HEK293T (cell line): ENCODE measurements around the gene SNAP25.

Source experiments
- CTCF ChIA-PET: fragments of 350-600 bp; formaldehyde crosslinking; extraction: SDS; loops from one replicate; lab custom pipeline; 2021; ENCODE audit warnings: antibody characterized with exemption, inconsistent platforms; lab: Yijun Ruan, JAX
- POLR2A ChIA-PET: fragments of 350-600 bp; formaldehyde crosslinking; extraction: SDS; loops from one replicate; lab custom pipeline; 2020; ENCODE audit warnings: antibody characterized with exemption, inconsistent platforms; lab: Yijun Ruan, JAX
- DNase-seq: peaks from one replicate; pipeline ENCODE4 v3.0.0; 2012; ENCODE audit warnings: mixed read lengths; ENCODE audit errors: extremely low spot score
- ARNT ChIP-seq: fragments of 450-650 bp; IDR thresholded peaks from 2 replicates; pipeline ENCODE4 v1.6.1; 2017; ENCODE audit warnings: mild to moderate bottlenecking
- BHLHE40 ChIP-seq: fragments of 450-650 bp; IDR thresholded peaks from 2 replicates; pipeline ENCODE4 v1.6.1; 2016; ENCODE audit warnings: mild to moderate bottlenecking, moderate library complexity, borderline replicate concordance
- CTBP1 ChIP-seq: fragments of 450-650 bp; IDR thresholded peaks from 2 replicates; pipeline ENCODE4 v1.6.1; 2016; ENCODE audit warnings: borderline replicate concordance
- ELF4 ChIP-seq: fragments of 450-650 bp; IDR thresholded peaks from 2 replicates; pipeline ENCODE4 v1.6.1; 2017; ENCODE audit warnings: antibody characterized with exemption
- FOXA1 ChIP-seq: fragments of 450-650 bp; IDR thresholded peaks from 2 replicates; pipeline ENCODE4 v1.6.1; 2016; ENCODE audit warnings: mild to moderate bottlenecking
- FOXK2 ChIP-seq: fragments of 450-650 bp; IDR thresholded peaks from 2 replicates; pipeline ENCODE4 v1.6.1; 2016; ENCODE audit warnings: mild to moderate bottlenecking
- FOXM1 ChIP-seq: fragments of 450-650 bp; IDR thresholded peaks from 2 replicates; pipeline ENCODE4 v1.6.1; 2017; ENCODE audit warnings: mild to moderate bottlenecking, borderline replicate concordance
- HDGF ChIP-seq: fragments of 450-650 bp; IDR thresholded peaks from 2 replicates; pipeline ENCODE4 v1.6.1; 2017; ENCODE audit warnings: antibody characterized with exemption, borderline replicate concordance
- L3MBTL2 ChIP-seq: fragments of 450-650 bp; conservative IDR thresholded peaks from 2 replicates; pipeline ENCODE4 v1.6.1; 2016; ENCODE audit warnings: mild to moderate bottlenecking
- LEF1 ChIP-seq: fragments of 450-650 bp; IDR thresholded peaks from 2 replicates; pipeline ENCODE4 v1.6.1; 2017; ENCODE audit warnings: mild to moderate bottlenecking, borderline replicate concordance
- NFRKB ChIP-seq: fragments of 450-650 bp; IDR thresholded peaks from 2 replicates; pipeline ENCODE4 v1.6.1; 2016; ENCODE audit warnings: mild to moderate bottlenecking, moderate library complexity
- SP1 ChIP-seq: fragments of 450-650 bp; IDR thresholded peaks from 2 replicates; pipeline ENCODE4 v1.6.1; 2017
- SUZ12 ChIP-seq: fragments of 450-650 bp; IDR thresholded peaks from 2 replicates; pipeline ENCODE4 v1.6.1; 2016; ENCODE audit warnings: mild to moderate bottlenecking
- TARDBP ChIP-seq: fragments of 450-650 bp; IDR thresholded peaks from 2 replicates; pipeline ENCODE4 v1.6.1; 2016
- ZNF384 ChIP-seq: fragments of 450-650 bp; IDR thresholded peaks from 2 replicates; pipeline ENCODE4 v1.6.1; 2016
- TF ChIP-seq, protein P1 (sequence below): fragments of 450-650 bp; IDR thresholded peaks from 2 replicates; pipeline ENCODE4 v1.6.1; 2016

Gene SNAP25

DNA sequence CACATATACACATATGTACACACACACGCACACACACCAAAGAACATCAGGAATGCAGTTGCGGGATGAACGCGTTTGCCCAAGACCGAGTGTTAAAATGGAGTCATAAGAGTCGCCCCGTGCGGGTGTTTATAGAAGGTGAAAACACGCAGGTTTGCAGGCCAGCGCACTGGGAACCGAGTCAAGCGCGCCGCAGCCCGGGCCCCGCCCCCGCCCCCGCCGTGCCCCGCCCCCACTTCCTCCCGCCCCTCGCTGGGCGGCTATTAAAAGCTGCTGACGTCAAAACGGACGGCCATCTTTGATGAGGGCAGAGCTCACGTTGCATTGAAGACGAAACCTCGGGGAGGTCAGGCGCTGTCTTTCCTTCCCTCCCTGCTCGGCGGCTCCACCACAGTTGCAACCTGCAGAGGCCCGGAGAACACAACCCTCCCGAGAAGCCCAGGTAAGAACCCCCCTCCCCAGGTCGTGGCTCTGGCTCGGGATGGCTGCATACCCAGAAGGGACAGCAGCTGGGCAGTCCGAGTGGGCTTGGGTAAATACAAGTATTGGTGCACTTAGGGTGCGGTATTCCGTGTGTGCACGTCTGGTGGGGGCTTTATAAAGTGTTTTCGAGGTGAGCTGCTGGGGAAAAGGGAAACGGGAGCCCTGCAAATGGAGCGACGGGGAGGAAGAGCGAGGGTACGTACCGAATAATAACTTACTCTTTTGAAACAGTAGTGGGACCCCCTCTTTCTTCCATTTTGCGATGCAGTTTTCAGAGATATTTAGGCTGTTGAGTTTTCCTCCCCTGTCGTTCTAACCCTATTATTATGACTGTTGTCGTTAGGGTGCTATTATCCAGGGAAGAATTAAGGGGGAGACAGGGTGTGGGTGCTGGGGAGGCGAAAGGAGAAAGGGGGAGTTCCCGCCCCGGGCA is at the start of gene SNAP25:
Gene SNAP25, plus strand, starts transcription at position 295 of the 916 bp plus-strand sequence. CDS start 56,662 bp downstream, outside the sequence.
- POLR2A ChIA-PET = interaction anchor here (2.9 kb wide), 1 partner anchor 216 kb away, joined by 11 read pairs; the partner anchor contains the start of genes MKKS and SLX4IP
- CTCF ChIA-PET = interaction anchor here (0.6 to 1.0 kb wide), 2 partner anchors 139 to 240 kb away, joined by 3 read pairs; no protein-coding TSS in a partner anchor
- peak; percentile 66 for DNase-seq

DNA sequence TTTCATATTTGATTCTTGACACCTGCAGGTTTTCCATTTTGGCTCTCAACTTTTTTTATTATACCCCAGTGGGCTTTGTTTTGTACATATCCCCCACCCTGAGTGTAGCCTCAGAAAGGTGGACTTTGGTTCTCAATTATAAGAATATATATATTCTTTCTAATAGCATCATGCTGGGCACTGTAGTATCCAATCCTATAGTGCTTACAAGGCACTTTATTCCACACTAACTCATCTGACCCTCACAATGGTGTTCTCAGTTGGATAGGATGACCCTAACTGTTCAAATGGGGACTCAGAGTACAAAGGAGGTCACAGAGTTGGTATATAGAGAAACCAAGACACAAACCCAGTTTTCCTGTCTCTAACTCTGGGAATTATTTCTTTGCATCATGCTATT is 48.9 kb upstream of the SNAP25 start:
- TF ChIP-seq FOXM1 (no peak), L3MBTL2 (no peak), SUZ12 (no peak), FOXA1 (no peak), ARNT (no peak), LEF1 (no peak), CTBP1 (no peak), NFRKB (no peak), SP1 (no peak), HDGF (no peak), FOXK2 (no peak), TARDBP (no peak), ELF4 (no peak), ZNF384 (no peak), BHLHE40 (no peak)
- TF ChIP-seq, protein P1, sequence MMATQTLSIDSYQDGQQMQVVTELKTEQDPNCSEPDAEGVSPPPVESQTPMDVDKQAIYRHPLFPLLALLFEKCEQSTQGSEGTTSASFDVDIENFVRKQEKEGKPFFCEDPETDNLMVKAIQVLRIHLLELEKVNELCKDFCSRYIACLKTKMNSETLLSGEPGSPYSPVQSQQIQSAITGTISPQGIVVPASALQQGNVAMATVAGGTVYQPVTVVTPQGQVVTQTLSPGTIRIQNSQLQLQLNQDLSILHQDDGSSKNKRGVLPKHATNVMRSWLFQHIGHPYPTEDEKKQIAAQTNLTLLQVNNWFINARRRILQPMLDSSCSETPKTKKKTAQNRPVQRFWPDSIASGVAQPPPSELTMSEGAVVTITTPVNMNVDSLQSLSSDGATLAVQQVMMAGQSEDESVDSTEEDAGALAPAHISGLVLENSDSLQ = no peak
- no peak for DNase-seq
- ChIA-PET CTCF (no interaction called here), POLR2A (no interaction called here)

More for the DNA sequence above, at the start of gene SNAP25:
- TF ChIP-seq ZNF384 (no peak), L3MBTL2 (0 out of 2 replicates have a peak, but pooled peaks have one; percentile 21)

DNA sequence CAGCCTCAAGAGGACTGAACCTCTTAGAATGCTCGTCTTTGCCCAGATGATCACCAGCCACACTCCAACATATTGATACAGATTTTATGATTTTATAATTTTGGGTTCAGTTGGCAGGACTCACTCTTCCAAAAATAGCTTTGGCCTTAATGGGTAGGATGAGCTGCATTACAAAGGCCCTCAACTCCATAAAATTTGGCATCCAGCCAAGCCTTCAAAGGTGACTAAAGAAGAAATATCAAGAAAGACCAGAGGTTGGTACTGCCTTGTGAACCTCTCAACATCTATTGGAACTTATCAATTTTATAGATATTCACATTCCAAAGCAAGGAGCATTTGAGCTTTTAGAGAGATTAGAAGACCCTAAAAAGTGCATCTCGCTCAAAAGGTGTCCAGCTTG is 48.4 kb upstream of the SNAP25 start:
- POLR2A ChIA-PET = no interaction called here
- TF ChIP-seq, protein P1 = no peak
- TF ChIP-seq NFRKB = no peak
- TF ChIP-seq CTBP1 = no peak
- no peak for TF ChIP-seq L3MBTL2
- no peak for TF ChIP-seq FOXM1
- no peak for TF ChIP-seq FOXA1
- TF ChIP-seq ZNF384 = no peak
- no peak for TF ChIP-seq HDGF
- TF ChIP-seq BHLHE40 = no peak
- TF ChIP-seq SUZ12 = no peak
- TF ChIP-seq ARNT = no peak
- TF ChIP-seq SP1 = no peak
- DNase-seq = no peak
- CTCF ChIA-PET = no interaction called here

DNA sequence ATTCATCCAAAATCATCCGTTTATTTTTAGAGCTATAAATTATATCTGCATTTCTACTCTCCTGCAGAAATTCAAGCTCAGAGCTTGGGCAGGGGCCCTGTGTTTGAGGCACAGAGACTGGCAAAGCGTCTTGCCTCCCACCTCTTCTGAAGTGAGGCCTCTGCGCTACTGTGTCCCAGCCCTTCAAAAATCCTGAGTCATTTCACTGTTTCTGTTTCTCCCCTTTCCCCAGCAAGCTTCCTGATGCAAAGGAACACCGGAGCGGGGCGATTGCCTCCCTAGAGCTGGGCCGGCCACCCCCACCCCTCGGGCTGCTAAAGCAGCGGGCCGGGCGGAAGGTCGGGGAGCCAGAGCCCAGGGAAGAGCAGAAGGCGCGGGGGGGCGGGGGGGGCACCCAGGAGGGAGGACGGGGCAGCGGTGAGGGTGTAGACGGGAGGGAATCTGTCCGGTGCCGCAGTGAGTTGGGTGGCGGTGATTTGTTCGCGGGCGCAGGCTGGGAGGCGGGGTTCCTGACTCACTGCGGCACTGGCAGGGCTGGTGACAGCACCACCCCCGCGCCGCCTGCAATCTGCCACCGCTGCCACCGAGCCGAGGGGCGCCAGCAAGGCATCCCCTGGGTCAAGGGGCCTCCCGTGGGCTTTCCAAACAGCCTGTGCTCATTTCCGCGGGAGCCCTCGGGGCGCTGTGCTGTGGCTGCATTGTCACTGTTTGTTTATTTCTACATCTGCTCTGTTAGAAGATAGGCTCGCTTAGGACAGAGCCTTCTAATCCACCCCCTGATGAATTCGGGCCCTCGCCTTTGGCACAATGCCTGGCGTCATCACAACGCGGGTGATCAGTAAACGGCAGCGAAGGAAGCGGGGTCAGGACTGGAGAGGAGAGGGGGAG is 46.5 kb upstream of the SNAP25 start:
- DNase-seq = peak; percentile 10
- ChIA-PET POLR2A (no interaction called here), CTCF (no interaction called here)
- TF ChIP-seq L3MBTL2 (no peak), FOXM1 (no peak), FOXK2 (no peak), LEF1 (no peak), ARNT (no peak), ELF4 (no peak), TARDBP (no peak), BHLHE40 (no peak), ZNF384 (no peak), CTBP1 (no peak), SP1 (no peak), FOXA1 (no peak), SUZ12 (no peak), NFRKB (no peak), HDGF (no peak)
- TF ChIP-seq, protein P1 = no peak

DNA sequence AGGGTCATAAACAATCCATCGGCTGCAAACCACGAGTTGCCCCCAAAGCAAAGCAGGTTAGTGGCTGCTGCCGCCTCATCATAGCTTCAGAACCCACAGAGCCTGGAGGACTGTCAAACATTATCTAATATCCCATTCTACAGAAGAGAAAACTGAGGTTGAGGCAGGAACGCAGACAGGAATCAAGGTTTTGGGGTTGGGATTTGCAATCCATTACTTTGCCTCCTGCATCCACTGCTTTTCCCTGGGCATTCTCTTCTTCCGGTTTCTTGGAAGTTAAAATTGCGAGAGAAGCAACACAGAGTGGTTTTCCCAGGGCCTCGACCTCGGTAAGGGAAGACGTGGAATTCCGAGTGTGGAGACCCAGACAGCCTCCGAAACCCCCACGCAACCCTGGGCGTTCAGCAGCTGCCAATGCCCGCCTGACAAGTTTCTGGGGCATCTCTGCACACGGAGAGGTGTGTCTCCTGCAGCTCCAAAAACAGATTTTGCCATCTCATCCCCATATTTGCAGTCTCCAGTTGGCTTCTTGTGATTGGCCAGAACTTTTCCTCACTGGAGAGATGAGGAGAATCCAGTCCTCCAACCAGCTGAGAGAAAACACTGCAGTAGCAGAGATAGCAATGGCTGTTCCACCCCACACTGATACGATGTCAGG is 45.5 kb upstream of the SNAP25 start:
- CTCF ChIA-PET = no interaction called here
- no peak for DNase-seq
- POLR2A ChIA-PET = no interaction called here
- no peak for TF ChIP-seq SP1
- TF ChIP-seq ZNF384 = no peak
- no peak for TF ChIP-seq LEF1
- no peak for TF ChIP-seq ARNT
- no peak for TF ChIP-seq NFRKB
- TF ChIP-seq FOXA1 = no peak
- TF ChIP-seq HDGF = no peak
- no peak for TF ChIP-seq ELF4
- TF ChIP-seq, protein P1 = no peak
- TF ChIP-seq CTBP1 = no peak
- TF ChIP-seq BHLHE40 = no peak
- no peak for TF ChIP-seq TARDBP
- TF ChIP-seq FOXK2 = no peak
- no peak for TF ChIP-seq L3MBTL2
- TF ChIP-seq SUZ12 = no peak
